NOMO-1 treated with DMSO at 0.1 percent for 48 hours (cell line): ENCODE measurements around the gene NOP14.
A peak's percentile ranks its signal among the peaks of the same experiment; 100 is the strongest.
"Not testable (repeated sequence)": the region's sequence is repeated elsewhere in the genome, so short reads cannot be mapped to it uniquely, and the experiment has no call there.

ENCODE experiments used
- DNase-seq: peaks from one replicate; lab custom pipeline; 2025; ENCODE audit not compliant: unreplicated experiment; lab: John Stamatoyannopoulos, UW

The NOP14 gene

GRCh38 chr4:2963175-2963965 is at the start of gene NOP14, which contains the start of gene GRK4:
Gene NOP14 (minus strand): TSS chr4:2963406. CDS start chr4:2963319, 87 bp downstream.
Gene GRK4 (plus strand): TSS chr4:2963571. CDS start chr4:2964071, 500 bp downstream.
- DNase-seq = peak; percentile 97

GRCh38 chr4:3011456-3012220 is 48.4 kb upstream of the NOP14 start:
- DNase-seq = no peak

GRCh38 chr4:3010998-3011397 is 47.8 kb upstream of the NOP14 start:
- no peak for DNase-seq

DNA sequence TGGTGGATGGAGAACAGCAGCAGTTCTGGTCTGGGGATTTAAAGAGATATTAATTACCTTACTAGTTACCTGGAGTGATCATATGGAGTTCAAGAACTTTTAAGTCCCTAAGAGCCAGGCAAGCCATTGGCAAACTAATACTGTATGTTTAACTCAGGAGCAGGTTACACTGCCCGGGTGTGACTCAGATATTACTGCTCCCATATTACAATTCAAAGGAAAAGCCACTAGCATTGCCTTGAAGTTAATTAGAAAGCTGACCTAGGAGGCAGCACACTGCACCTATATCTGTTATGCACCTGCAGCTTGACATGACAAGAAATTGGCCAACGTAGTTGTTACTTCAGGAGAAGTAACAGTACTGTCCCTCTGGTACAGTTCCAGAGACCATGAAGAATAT is 47.4 kb upstream of the NOP14 start:
- DNase-seq = no peak

GRCh38 chr4:3009422-3009821 is 46.2 kb upstream of the NOP14 start:
- no peak for DNase-seq

DNA sequence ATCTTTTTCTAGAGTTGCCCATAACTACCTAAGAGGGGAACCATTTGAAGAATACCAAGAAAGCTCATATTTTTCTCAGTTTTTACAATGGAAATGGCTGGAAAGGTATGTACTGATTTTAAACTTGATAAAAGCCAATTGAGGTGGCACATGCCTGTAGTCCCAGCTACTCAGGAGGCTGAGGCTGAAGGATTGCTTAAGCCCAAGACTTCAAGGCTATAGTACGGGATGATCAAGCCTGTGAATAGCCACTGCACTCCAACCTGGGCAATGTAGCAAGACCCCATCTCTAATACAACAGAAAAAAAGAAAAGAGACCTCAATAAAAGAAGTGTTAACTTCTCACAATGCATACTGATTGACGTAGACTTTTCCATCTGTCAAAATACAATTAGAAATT is 44.5 kb upstream of the NOP14 start:
- no peak for DNase-seq

DNA sequence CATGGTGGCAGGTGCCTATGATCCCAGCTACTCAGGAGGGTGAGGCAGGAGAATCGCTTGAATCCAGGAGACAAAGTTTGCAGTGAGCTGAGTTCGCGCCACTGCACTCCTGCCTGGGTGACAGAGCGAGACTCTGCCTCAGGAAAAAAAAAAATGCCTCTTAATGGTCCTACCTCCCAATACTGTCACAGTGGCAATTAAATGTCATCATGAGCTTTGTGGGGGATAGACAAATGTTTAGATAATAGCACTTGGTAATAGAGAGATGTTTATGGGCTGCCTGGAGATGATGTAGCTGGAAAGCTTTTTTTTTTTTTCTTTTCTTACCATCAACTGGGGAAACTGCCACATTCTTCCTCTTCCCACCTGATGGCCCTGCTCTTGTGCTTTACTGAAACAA is 33.2 kb upstream of the NOP14 start:
- no peak for DNase-seq

DNA sequence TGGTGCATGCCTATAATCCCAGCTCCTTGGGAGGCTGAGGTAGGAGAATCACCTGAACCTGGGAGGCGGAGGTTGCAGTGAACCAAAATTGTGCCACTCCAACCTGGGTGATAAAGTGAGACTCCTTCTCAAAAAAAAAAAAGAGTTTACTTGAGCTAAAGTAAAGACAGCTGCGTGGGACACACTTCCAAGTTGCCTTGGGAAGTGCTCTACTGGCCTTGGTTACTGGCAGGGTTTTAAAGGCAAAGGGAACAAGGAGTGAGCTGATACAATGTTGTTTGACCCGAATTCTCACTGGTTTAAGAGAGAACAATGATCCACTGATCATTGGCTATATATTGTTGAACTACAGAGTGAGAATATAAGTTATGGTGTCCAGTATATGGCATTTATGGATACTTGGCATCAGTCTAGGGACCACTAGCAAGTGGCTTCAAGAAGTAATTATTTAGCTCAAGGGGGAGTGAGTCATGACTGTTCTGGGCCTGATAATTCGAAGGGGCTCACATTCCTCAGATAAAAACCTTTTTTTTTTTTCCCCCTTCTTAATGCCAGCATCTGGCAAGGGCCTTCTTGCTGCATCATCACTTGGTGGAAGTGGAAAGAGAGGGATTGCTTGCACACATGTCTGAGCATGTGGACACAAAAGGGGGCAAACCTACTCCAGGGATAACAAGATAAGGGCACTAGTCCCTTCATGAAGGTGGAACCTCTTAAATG is 32.5 kb upstream of the NOP14 start:
- DNase-seq = no peak

DNA sequence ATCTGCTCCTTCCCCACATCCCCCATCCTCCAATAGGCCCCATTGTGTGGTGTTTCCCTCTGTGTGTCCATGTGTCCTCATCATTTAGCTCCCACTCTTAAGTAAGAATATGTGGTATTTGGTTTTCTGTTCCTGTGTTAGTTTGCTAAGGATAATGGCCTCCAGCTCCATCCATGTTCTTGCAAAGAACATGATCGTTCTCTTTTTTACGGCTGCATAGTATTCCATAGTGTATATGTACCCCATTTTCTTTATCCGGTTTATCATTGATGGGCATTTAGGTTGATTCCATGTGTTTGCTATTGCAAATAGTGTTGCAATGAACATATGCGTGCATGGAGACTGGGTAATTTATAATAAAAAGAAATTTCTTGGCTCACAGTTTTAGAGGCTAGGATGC is 31.7 kb upstream of the NOP14 start:
- DNase-seq = no peak

DNA sequence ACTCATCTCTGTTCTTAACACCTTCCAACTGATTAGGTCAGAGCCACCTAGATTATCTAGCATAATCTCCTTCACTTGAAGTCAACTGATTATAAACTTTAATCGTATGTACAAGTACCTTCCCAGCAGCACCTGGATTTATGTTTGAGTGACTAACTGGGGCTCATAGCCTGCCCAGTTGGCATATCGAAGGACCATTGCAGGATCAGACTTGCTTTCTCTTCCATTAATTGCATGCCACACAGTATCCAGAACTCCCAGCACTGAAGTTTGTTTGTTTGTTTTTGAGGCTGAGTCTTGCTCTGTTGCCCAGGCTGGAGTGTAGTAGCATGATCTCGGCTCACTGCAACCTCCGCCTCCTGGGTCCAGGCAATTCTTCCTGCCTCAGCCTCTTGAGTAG is 28.0 kb upstream of the NOP14 start:
- DNase-seq = no peak

- DNase-seq = not testable (repeated sequence)
Measured at GRCh38 chr4:2983715-2984114, 20.5 kb upstream of the NOP14 start.

DNA sequence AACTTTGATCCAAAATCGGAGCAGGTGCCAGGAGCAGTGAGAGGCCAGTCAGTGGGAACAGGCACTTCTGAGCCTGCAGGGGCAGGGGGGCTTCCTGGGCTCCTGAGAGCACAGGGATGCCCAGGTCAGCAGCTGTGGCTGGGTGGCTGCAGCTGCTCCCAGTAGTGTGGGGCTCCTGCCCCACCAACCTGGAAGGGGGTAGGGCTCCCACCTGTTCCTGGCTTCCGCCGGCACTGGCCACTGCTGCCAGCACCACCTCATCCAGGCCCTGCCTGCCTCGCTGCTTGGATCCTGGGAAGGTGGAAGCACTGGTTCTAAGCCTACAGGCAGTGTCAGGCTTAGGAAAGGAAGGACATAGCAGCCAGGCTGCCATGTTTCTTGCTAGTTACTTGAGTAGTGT is 18.8 kb upstream of the NOP14 start:
- DNase-seq = no peak

GRCh38 chr4:2981256-2981819 is 18.1 kb upstream of the NOP14 start:
- DNase-seq = no peak

DNA sequence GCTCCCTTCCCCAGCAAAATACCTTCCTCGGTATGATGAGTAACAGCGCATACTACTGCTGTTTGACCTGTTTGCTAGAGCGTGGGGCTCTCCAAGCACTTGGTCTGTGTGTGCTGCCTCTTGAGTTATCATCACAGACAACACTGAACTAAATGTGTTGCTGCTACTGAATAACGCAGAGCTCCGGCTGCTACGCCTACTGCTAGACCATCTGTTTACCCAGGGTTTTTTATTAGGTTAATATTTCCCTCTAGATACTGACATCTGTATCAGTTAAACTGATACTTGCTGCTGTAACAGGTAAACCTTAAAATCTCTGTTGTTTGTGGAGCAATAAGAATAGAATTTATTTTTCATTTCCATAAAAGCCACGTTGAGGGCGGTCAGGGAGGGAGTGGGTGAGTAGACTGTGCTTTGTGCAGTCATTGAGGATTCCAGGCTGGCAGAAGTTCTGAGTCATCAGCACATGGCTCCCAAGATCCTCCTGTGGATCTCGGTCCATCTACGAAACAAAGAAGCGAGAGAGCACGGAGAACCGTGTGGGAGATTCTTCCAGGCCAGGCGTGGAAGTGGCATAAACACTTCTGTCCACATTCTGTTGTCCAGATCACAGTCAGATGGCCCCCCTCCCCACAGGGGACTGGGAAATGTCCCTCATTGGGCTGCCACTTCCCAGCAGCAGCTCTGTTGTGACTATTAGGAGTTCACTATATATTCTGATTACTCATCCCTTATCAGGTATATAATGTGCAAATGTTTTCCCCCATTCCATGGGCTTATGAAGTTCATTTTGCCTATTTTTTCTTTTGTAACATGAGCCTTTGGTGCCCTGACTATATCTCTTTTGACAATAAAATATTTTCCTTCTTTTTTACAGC is 14.2 kb upstream of the NOP14 start:
- DNase-seq = no peak

DNA sequence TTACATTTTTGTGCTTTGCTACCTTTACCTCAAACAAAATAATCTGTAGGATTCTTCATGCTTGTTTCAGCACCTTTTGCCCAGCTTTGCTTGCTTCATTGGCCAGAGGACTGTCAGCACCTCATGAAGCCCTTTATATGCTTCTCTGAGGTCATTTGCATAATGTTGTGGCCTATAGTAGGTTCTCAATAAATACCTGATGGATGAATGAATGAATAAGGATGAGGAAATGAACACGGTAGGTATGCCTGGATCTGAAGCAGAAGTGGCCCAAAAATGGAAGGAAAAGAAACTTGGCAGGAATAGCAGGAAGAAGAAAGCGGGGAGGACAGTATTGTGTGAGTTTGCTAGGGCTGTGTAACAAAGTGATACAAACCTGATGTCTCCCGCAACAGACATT is 8.1 kb upstream of the NOP14 start:
- DNase-seq = no peak

GRCh38 chr4:2968381-2968780 is 5.2 kb upstream of the NOP14 start:
- DNase-seq = no peak

GRCh38 chr4:2965262-2965661 is 2.1 kb upstream of the NOP14 start:
- no peak for DNase-seq

GRCh38 chr4:2964706-2965258 is 1.6 kb upstream of the NOP14 start:
- no peak for DNase-seq

GRCh38 chr4:2963966-2964471 is 813 bp upstream of the NOP14 start:
- peak; percentile 11 for DNase-seq

DNA sequence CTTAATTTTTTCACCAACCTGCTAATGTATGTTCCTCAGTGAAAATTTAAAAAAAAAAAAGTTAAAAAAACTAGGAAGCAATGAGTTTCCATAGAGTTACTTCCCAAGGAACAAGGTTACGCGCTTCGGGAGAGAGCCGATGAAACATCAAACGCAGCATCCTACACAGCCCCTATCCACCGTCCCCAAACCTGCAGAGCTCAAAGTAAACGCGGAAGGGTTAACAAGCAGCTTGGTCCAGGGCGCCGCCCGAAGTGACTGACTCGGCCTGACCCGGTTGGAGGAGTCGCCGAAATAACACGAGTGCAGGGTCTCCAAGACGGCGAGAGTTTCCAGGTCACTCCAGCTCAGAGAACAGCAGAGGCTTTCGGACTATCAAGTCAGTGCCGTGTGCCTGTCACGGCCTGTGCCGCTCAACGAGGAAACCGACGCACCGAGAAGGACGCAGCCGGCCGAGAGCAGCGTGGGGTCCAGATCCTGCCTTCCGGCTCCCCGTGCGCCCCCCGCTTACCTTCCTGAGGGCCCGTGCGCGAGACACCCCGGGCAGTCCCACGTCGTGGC is 512 bp downstream of the NOP14 start:
- peak; percentile 52 for DNase-seq
